HCT116 (cell line): Measurements from ENCODE around the gene FAM32A. TPM values are rescaled to one million over a fixed set of nuclear protein-coding genes. Genes with fewer than 3 reads are reported as not detected.

Experiments used
- ATAC-seq: fragments of 200-7000 bp; cut with Tn5 transposase; 2 replicates; pipeline ENCODE4 v1.9.1; 2020; ENCODE audit warnings: mild to moderate bottlenecking, moderate library complexity
- BruUV-seq: library from RNA; stranded (reverse); fragments of 400-500 nt; replicated peaks from 2 replicates; lab custom pipeline; 2021; lab: Mats Ljungman, UMichigan
- CTCF ChIA-PET: fragments of 300-600 bp; sonication (Branson Sonifier 250); formaldehyde crosslinking; loops from one replicate; lab custom pipeline; 2021; ENCODE audit warnings: antibody characterized with exemption; lab: Charles Lee
- POLR2A ChIA-PET: fragments of 300-600, 350-600 bp; sonication (Branson Sonifier 250); formaldehyde crosslinking; loops from one replicate; lab custom pipeline; 2021; ENCODE audit warnings: antibody characterized with exemption; lab: Charles Lee
- RAD21 ChIA-PET, 2 experiments: fragments of 300-600 bp; sonication (Branson Sonifier 250); formaldehyde crosslinking; loops; one replicate each; lab custom pipeline; 2023; ENCODE audit warnings: low total read pairs in 2 of 2; ENCODE audit not compliant: uncharacterized antibody in 2 of 2, unreplicated experiment in 2 of 2, low non-redundant PET in 1 of 2; lab: Charles Lee
- DNase-seq: peaks from one replicate; pipeline ENCODE4 v3.0.0-alpha.2; 2010; ENCODE audit warnings: low read depth, low spot score
- H2AFZ ChIP-seq: fragments of 200-600 bp; shearing (Covaris generic), sonication (generic); 2 replicates; pipeline ENCODE4 v1.6.1; 2017; ENCODE audit warnings: low read depth, mixed run types, mixed read lengths, antibody characterized with exemption, low read length; ENCODE audit not compliant: poor library complexity, severe bottlenecking
- H3K27ac ChIP-seq: 2 replicates; pipeline ENCODE4 v1.5.1; 2012; ENCODE audit warnings: low read depth, low read length
- H3K27me3 ChIP-seq: fragments of 200-600 bp; sonication (generic); 2 replicates; pipeline ENCODE4 v1.6.1; 2016; ENCODE audit warnings: mixed run types, low read length, mixed read lengths; ENCODE audit not compliant: insufficient read depth
- H3K36me3 ChIP-seq, 2 experiments: fragments of 200-500 bp in 1 of 2; fragments of 200-600 bp in 1 of 2; sonication (Bioruptor generic) in 1 of 2; sonication (generic) in 1 of 2; 2 replicates each; pipeline versions ENCODE4 v1.5.1 to v1.6.1; 2014 to 2016; ENCODE audit warnings: low read length in 2 of 2, inconsistent platforms in 1 of 2, mixed read lengths in 1 of 2, mixed run types in 1 of 2; ENCODE audit not compliant: insufficient read depth in 2 of 2, control insufficient read depth in 1 of 2
- H3K4me1 ChIP-seq, 2 experiments: fragments of 200-600 bp in 1 of 2; sonication (generic) in 1 of 2; 2 replicates each; pipeline versions ENCODE4 v1.5.1 to v1.6.1; 2012 to 2017; ENCODE audit warnings: low read length in 2 of 2, inconsistent platforms in 1 of 2, mild to moderate bottlenecking in 1 of 2, mixed read lengths in 1 of 2, mixed run types in 1 of 2, moderate library complexity in 1 of 2; ENCODE audit not compliant: insufficient read depth in 2 of 2, control insufficient read depth in 1 of 2
- H3K4me2 ChIP-seq: fragments of 200-600 bp; sonication (generic); 2 replicates; pipeline ENCODE4 v1.6.1; 2017; ENCODE audit warnings: mixed run types, low read length, mixed read lengths
- H3K4me3 ChIP-seq, 2 experiments: fragments of 200-600 bp in 1 of 2; sonication (generic) in 1 of 2; replicated peaks in 1 of 2; 2 replicates each; pipeline ENCODE4 v1.5.1; 2011 to 2016; ENCODE audit warnings: low read length in 2 of 2, control low read depth in 1 of 2, low read depth in 1 of 2, mild to moderate bottlenecking in 1 of 2, mixed read lengths in 1 of 2, mixed run types in 1 of 2
- H3K79me2 ChIP-seq: fragments of 200-600 bp; sonication (generic); 2 replicates; pipeline ENCODE4 v1.6.1; 2017; ENCODE audit warnings: mild to moderate bottlenecking, mixed run types, low read length, moderate library complexity, mixed read lengths; ENCODE audit not compliant: insufficient read depth
- H3K9ac ChIP-seq: fragments of 200-600 bp; sonication (generic); 2 replicates; pipeline ENCODE4 v1.6.1; 2016; ENCODE audit warnings: low read length, mixed read lengths
- H3K9me2 ChIP-seq: fragments of 200-600 bp; sonication (generic), shearing (Covaris generic); 2 replicates; pipeline ENCODE4 v1.6.1; 2017; ENCODE audit warnings: mixed run types, mild to moderate bottlenecking, moderate library complexity; ENCODE audit not compliant: insufficient read depth
- H3K9me3 ChIP-seq, 2 experiments: fragments of 200-500 bp in 1 of 2; fragments of 200-600 bp in 1 of 2; sonication (Bioruptor generic) in 1 of 2; sonication (generic) in 1 of 2; 2 replicates each; pipeline ENCODE4 v1.6.1; 2014 to 2017; ENCODE audit warnings: low read length in 2 of 2, mixed read lengths in 2 of 2, inconsistent platforms in 1 of 2, low read depth in 1 of 2, mild to moderate bottlenecking in 1 of 2, mixed run types in 1 of 2, moderate library complexity in 1 of 2; ENCODE audit not compliant: control insufficient read depth in 1 of 2, insufficient read depth in 1 of 2
- H4K20me1 ChIP-seq: fragments of 200-600 bp; sonication (generic), shearing (Covaris generic); 2 replicates; pipeline ENCODE4 v1.6.1; 2017; ENCODE audit warnings: mixed run types, mild to moderate bottlenecking, moderate library complexity; ENCODE audit not compliant: insufficient read depth
- CEBPB ChIP-seq: IDR thresholded peaks from 2 replicates; pipeline ENCODE4 v1.6.1; 2012; ENCODE audit warnings: low read depth
- EGR1 ChIP-seq: IDR thresholded peaks from 2 replicates; pipeline ENCODE4 v1.6.1; 2012; ENCODE audit warnings: low read depth
- EZH2phosphoT487 ChIP-seq: fragments of 200-600 bp; IDR thresholded peaks from 2 replicates; pipeline ENCODE4 v1.6.1; 2018; ENCODE audit warnings: antibody characterized with exemption, borderline replicate concordance
- POLR2A ChIP-seq: IDR thresholded peaks from 2 replicates; pipeline ENCODE4 v1.7.0; 2011; ENCODE audit warnings: borderline replicate concordance; ENCODE audit not compliant: insufficient read depth, insufficient read length; ENCODE audit errors: extremely low read depth
- RAD21 ChIP-seq: IDR thresholded peaks from 2 replicates; pipeline ENCODE4 v1.6.1; 2012; ENCODE audit warnings: low read depth, mild to moderate bottlenecking
- SRF ChIP-seq: IDR thresholded peaks from 2 replicates; pipeline ENCODE4 v1.6.1; 2012; ENCODE audit warnings: low read depth
- YY1 ChIP-seq: IDR thresholded peaks from 2 replicates; pipeline ENCODE4 v1.6.1; 2011; ENCODE audit warnings: low read length, low read depth, moderate library complexity, mild to moderate bottlenecking; ENCODE audit not compliant: insufficient replicate concordance; ENCODE audit errors: extremely low read depth
- ZFX ChIP-seq: fragments of 450-650 bp; IDR thresholded peaks from 2 replicates; pipeline ENCODE4 v1.6.1; 2017
- intact Hi-C: fragments of 100-400 bp; cut with micrococcal nuclease; formaldehyde crosslinking; loops from 2 replicates; pipeline ENCODE4 v1.10.0; 2022
- total RNA-seq: library from RNA; stranded (reverse); gene quantifications from one replicate; pipeline ENCODE4 v1.2.1, GENCODE V29; 2021; ENCODE audit not compliant: unreplicated experiment

FAM32A gene
- total RNA-seq, 1 experiment from 2014 or later, result 61.3 TPM

DNA sequence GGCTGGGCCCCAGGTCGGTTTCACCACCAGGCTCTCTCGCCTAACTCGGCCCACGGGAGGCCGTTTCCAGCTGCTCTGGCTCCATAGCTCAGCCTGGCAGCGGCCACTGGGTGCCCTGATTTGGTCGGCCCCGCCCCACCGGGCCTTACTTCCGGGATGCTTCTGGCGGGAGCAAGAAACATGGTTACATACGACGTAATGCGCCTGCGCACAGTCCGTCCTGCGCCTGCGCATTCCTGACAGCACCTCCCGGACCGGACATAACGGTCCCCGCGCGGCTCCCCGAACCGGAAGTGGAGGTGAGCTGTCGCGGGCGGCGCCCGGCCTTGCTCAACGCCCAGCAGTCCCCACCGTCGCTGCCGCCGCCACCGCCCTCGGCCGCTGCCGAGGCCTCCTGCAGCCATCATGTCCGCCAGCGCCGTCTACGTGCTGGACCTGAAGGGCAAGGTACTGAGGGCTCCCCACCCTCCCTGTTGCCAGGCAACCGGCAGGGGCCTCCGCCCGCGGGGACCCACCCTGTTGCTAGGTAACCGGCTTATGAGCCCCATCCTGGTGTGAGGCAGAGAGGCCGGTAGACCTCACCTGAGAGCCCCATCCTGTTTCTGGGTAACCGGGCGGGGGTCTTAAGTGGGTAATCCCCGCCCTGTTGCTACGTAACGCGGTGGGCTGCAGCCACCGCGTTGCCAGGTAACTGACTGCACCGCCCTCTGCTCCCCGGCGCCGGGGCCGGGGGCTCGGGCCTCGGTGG lies 12.6 kb downstream of the FAM32A start, which contains the start of gene AP1M1 (continued):
- no peak for TF ChIP-seq CEBPB
- peak; percentile 76; the same call in 1 of the 2 replicates for TF ChIP-seq ZFX
- no peak for TF ChIP-seq RAD21
- no peak for TF ChIP-seq EGR1
- no peak for TF ChIP-seq EZH2phosphoT487

GRCh38 chr19:16198370-16198651 lies 13.1 kb downstream of the FAM32A start:
- no TSS peak for BruUV-seq
- H3K9me2 ChIP-seq, result no peaks in the 10 kb centered on the region
- RAD21 ChIA-PET, result no interaction called here

More at GRCh38 chr19:16198370-16198651, 13.1 kb downstream of the FAM32A start:
- H3K79me2 ChIP-seq, result peaks cover 39% of the 10 kb centered on the region
- TF ChIP-seq SRF (no peak), YY1 (no peak), POLR2A (no peak), RAD21 (no peak)
- TF ChIP-seq, all 23 proteins: peak for 0
- Histone ChIP-seq H3K9ac (peak overlapping the region; percentile 70), H4K20me1 (no peaks in the 10 kb centered on the region), H3K4me3 (peak overlapping the region; percentile 96 to 98), H2AFZ (no peak overlapping the region), H3K9me3 (no peaks in the 10 kb centered on the region), H3K4me2 (peak overlapping the region; percentile 84), H3K27ac (peak overlapping the region; percentile 76), H3K36me3 (peaks cover 0 to 3% of the 10 kb centered on the region in 2 experiments; a peak in 1 of 4 replicates), H3K4me1 (peaks cover 15 to 41% of the 10 kb centered on the region in 2 experiments), H3K27me3 (no peaks in the 10 kb centered on the region)
- POLR2A ChIA-PET, result interaction anchor here (1.1 to 2.1 kb wide), 3 partner anchors 13 to 129 kb away, joined by 3 to 18 read pairs (median 4); partner anchors contain the start of gene FAM32A
- ATAC-seq (0 out of 2 replicates have a peak, but pooled peaks have one; percentile 3), DNase-seq (no peak)
- intact Hi-C loops, result no loop called here
- CTCF ChIA-PET, result interaction anchor here (1.2 to 1.4 kb wide), 4 partner anchors 13 to 185 kb away, joined by 4 to 14 read pairs (median 7); partner anchors contain the start of gene FAM32A
